ENCODE results near the gene TMEM31.

DNA sequence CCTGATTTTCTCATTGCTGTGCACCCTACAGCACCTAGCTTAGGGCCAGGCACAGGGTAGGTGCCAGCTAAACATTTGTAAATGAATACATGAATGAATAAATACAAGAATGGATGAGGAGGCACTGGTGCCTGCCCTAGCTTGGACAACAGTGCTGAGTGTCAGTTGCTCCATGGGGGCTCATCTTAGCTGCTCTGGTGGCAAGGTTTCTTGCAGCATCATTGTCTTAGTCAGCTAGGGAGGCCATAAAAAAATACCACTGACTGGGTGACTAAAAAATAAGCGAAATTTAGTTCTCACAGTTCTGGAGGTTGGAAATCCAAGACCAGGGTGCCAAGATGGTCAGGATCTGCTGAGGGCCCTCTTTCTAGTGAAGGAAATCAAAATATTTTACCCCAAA is 31.2 kb downstream of the TMEM31 start:
- TF ChIP-seq, protein P1, sequence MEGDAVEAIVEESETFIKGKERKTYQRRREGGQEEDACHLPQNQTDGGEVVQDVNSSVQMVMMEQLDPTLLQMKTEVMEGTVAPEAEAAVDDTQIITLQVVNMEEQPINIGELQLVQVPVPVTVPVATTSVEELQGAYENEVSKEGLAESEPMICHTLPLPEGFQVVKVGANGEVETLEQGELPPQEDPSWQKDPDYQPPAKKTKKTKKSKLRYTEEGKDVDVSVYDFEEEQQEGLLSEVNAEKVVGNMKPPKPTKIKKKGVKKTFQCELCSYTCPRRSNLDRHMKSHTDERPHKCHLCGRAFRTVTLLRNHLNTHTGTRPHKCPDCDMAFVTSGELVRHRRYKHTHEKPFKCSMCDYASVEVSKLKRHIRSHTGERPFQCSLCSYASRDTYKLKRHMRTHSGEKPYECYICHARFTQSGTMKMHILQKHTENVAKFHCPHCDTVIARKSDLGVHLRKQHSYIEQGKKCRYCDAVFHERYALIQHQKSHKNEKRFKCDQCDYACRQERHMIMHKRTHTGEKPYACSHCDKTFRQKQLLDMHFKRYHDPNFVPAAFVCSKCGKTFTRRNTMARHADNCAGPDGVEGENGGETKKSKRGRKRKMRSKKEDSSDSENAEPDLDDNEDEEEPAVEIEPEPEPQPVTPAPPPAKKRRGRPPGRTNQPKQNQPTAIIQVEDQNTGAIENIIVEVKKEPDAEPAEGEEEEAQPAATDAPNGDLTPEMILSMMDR (conservative IDR thresholded peaks at IDR 0.05; ENCODE audit: low read depth in 2 of 2): no peak
- TF ChIP-seq EZH2phosphoT487 (IDR thresholded peaks at IDR 0.05; ENCODE audit: unreplicated experiment): no peak
- no peak for TF ChIP-seq EZH2 (IDR thresholded peaks at IDR 0.05; ENCODE audit: low read depth, unreplicated experiment)
- TF ChIP-seq POLR2AphosphoS5 (IDR thresholded peaks at IDR 0.05; ENCODE audit: low read depth): no peak
- no peak for TF ChIP-seq NANOG (IDR thresholded peaks at IDR 0.05; ENCODE audit: borderline replicate concordance)
- TF ChIP-seq, protein P2, sequence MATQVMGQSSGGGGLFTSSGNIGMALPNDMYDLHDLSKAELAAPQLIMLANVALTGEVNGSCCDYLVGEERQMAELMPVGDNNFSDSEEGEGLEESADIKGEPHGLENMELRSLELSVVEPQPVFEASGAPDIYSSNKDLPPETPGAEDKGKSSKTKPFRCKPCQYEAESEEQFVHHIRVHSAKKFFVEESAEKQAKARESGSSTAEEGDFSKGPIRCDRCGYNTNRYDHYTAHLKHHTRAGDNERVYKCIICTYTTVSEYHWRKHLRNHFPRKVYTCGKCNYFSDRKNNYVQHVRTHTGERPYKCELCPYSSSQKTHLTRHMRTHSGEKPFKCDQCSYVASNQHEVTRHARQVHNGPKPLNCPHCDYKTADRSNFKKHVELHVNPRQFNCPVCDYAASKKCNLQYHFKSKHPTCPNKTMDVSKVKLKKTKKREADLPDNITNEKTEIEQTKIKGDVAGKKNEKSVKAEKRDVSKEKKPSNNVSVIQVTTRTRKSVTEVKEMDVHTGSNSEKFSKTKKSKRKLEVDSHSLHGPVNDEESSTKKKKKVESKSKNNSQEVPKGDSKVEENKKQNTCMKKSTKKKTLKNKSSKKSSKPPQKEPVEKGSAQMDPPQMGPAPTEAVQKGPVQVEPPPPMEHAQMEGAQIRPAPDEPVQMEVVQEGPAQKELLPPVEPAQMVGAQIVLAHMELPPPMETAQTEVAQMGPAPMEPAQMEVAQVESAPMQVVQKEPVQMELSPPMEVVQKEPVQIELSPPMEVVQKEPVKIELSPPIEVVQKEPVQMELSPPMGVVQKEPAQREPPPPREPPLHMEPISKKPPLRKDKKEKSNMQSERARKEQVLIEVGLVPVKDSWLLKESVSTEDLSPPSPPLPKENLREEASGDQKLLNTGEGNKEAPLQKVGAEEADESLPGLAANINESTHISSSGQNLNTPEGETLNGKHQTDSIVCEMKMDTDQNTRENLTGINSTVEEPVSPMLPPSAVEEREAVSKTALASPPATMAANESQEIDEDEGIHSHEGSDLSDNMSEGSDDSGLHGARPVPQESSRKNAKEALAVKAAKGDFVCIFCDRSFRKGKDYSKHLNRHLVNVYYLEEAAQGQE (IDR thresholded peaks at IDR 0.05; ENCODE audit: unreplicated experiment): no peak
- no peak for TF ChIP-seq JUNB (IDR thresholded peaks at IDR 0.05; ENCODE audit: unreplicated experiment)
- no peak for TF ChIP-seq CREB1 (CRISPR knock-in tag; IDR thresholded peaks at IDR 0.05; ENCODE audit: low read depth)

Data from GM23338 (cell line).